ENCODE data around the gene RPL36. TPM values are rescaled to one million over a fixed set of nuclear protein-coding genes. Genes with fewer than 3 reads are reported as not detected.

RPL36 gene
- total and polyA plus RNA-seq, 2 experiments from 2014 or later = 895 to 3,204 TPM

- TF ChIP-seq, protein P1, sequence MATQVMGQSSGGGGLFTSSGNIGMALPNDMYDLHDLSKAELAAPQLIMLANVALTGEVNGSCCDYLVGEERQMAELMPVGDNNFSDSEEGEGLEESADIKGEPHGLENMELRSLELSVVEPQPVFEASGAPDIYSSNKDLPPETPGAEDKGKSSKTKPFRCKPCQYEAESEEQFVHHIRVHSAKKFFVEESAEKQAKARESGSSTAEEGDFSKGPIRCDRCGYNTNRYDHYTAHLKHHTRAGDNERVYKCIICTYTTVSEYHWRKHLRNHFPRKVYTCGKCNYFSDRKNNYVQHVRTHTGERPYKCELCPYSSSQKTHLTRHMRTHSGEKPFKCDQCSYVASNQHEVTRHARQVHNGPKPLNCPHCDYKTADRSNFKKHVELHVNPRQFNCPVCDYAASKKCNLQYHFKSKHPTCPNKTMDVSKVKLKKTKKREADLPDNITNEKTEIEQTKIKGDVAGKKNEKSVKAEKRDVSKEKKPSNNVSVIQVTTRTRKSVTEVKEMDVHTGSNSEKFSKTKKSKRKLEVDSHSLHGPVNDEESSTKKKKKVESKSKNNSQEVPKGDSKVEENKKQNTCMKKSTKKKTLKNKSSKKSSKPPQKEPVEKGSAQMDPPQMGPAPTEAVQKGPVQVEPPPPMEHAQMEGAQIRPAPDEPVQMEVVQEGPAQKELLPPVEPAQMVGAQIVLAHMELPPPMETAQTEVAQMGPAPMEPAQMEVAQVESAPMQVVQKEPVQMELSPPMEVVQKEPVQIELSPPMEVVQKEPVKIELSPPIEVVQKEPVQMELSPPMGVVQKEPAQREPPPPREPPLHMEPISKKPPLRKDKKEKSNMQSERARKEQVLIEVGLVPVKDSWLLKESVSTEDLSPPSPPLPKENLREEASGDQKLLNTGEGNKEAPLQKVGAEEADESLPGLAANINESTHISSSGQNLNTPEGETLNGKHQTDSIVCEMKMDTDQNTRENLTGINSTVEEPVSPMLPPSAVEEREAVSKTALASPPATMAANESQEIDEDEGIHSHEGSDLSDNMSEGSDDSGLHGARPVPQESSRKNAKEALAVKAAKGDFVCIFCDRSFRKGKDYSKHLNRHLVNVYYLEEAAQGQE (IDR thresholded peaks at IDR 0.05; ENCODE audit: unreplicated experiment) = no peak
- TF ChIP-seq JUNB (IDR thresholded peaks at IDR 0.05; ENCODE audit: unreplicated experiment) = no peak
- no peak for TF ChIP-seq ZNF331 (CRISPR knock-in tag; IDR thresholded peaks at IDR 0.05; ENCODE audit: low read depth)
- TF ChIP-seq CREB1 (CRISPR knock-in tag; IDR thresholded peaks at IDR 0.05; ENCODE audit: low read depth) = no peak
- no peak for TF ChIP-seq CTCF (conservative IDR thresholded peaks at IDR 0.05; ENCODE audit: low read depth in 2 of 2)
- TF ChIP-seq EZH2 (IDR thresholded peaks at IDR 0.05; ENCODE audit: low read depth, unreplicated experiment) = no peak
- no peak for TF ChIP-seq POLR2AphosphoS5 (IDR thresholded peaks at IDR 0.05; ENCODE audit: low read depth)
Measured at GRCh38 chr19:5707576-5708575, 17.8 kb downstream of the RPL36 start (continued).

DNA sequence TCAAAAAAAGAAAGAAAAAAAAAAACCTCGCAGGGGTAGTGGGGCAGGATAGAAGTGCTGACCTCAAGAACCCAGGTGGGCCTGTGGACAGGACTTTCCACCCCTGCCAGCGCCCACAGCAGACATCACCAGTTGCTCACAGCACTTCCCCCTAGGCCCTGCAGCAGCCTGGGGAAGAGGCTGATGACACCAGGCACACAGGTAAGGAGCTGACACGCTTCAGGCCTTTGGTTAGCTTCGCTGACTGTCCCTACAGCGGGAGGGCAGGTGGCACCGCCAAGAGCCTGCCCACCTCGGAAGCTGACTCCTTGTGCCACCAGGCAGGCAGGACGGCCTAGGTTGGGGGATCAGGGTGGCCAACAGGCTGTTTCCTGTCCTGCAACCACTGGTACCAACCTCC, 20.9 kb downstream of the RPL36 start:
- Histone ChIP-seq H3K4me3 (no peak overlapping the region), H3K36me3 (ENCODE audit: insufficient read depth) (peaks cover 21% of the 10 kb centered on the region), H4K20me1 (replicated peaks; ENCODE audit: insufficient read depth) (peaks cover 7% of the 10 kb centered on the region), H3F3A (replicated peaks; ENCODE audit: low read depth) (peaks cover 2% of the 10 kb centered on the region; the same call in 1 of the 2 replicates), H3K4me2 (no peak overlapping the region), H2AFZ (no peak overlapping the region), H3K4me1 (ENCODE audit: insufficient read depth) (no peaks in the 10 kb centered on the region), H3K79me2 (replicated peaks; ENCODE audit: insufficient read depth) (peaks cover 19% of the 10 kb centered on the region), H3K27ac (ENCODE audit: low read depth) (no peak overlapping the region), H3K9me2 (ENCODE audit: insufficient read depth) (no peaks in the 10 kb centered on the region), H3K27me3 (ENCODE audit: insufficient read depth) (no peaks in the 10 kb centered on the region)
- no peaks in the 10 kb centered on the region for H3K9me3 Mint-ChIP-seq
- H3K36me3 Mint-ChIP-seq (ENCODE audit: low read depth) = peaks cover 80% of the 10 kb centered on the region
- H3K4me1 Mint-ChIP-seq = no peaks in the 10 kb centered on the region; the same call in 2 of the 3 replicates
- H3K4me3 Mint-ChIP-seq = no peak overlapping the region
- ATAC-seq (no peak), DNase-seq (ENCODE audit: low spot score) (no peak)
- no peak overlapping the region for H3K27ac Mint-ChIP-seq
- peaks cover 5% of the 10 kb centered on the region for H3K27me3 Mint-ChIP-seq (ENCODE audit: insufficient read depth, low read depth, poor library complexity)
- no peak for TF ChIP-seq STAT1 (IDR thresholded peaks at IDR 0.05; ENCODE audit: unreplicated experiment)
- TF ChIP-seq, protein P1 (IDR thresholded peaks at IDR 0.05; ENCODE audit: unreplicated experiment) = no peak
